Measurements from ENCODE around the gene C1QTNF8. TPM values are rescaled to one million over a fixed set of nuclear protein-coding genes. Genes with fewer than 3 reads are reported as not detected.

C1QTNF8 gene
- total and polyA plus RNA-seq, 4 donors = not detected

GRCh38 chr16:1135459-1135825 lies 39.4 kb upstream of the C1QTNF8 start:
- no peaks in the 10 kb centered on the region for H3K9me3 ChIP-seq (ENCODE audit: control insufficient read depth in 4 of 4, low read length in 3 of 4)
- 43% methylated on average over 3 of the region's 3 CpGs for WGBS
- H3K36me3 ChIP-seq (ENCODE audit: control insufficient read depth in 4 of 4, insufficient read depth in 3 of 4, low read depth in 1 of 4, low read length in 3 of 4) = no peaks in the 10 kb centered on the region
- H3K27me3 ChIP-seq (ENCODE audit: control insufficient read depth in 4 of 4, insufficient read depth in 4 of 4, low read length in 3 of 4) = no peaks in the 10 kb centered on the region
- TF ChIP-seq TAF1 (conservative IDR thresholded peaks at IDR 0.05) (no peak), JUND (IDR thresholded peaks at IDR 0.05) (no peak), REST (IDR thresholded peaks at IDR 0.05) (no peak), SP1 (IDR thresholded peaks at IDR 0.05) (no peak), RAD21 (IDR thresholded peaks at IDR 0.05) (no peak), HNF4G (IDR thresholded peaks at IDR 0.05) (no peak)
- TF ChIP-seq, protein P1, sequence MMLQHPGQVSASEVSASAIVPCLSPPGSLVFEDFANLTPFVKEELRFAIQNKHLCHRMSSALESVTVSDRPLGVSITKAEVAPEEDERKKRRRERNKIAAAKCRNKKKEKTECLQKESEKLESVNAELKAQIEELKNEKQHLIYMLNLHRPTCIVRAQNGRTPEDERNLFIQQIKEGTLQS (IDR thresholded peaks at IDR 0.05) = no peak
- H3K4me1 ChIP-seq (ENCODE audit: control insufficient read depth in 4 of 4, insufficient read depth in 4 of 4, low read length in 3 of 4) = peaks cover 12 to 48% (median 32%) of the 10 kb centered on the region in 4 donors
- no peak overlapping the region for H3K9ac ChIP-seq (ENCODE audit: low read depth in 1 of 2, low read length in 2 of 2)
- H3K27ac ChIP-seq (ENCODE audit: low read depth in 1 of 2, low read length in 2 of 2) = peak overlapping the region; percentile 73 to 80
- no peak for DNase-seq (ENCODE audit: low spot score)
- H3K4me3 ChIP-seq (ENCODE audit: low read depth in 1 of 3, low read length in 3 of 3) = no peak overlapping the region

DNA sequence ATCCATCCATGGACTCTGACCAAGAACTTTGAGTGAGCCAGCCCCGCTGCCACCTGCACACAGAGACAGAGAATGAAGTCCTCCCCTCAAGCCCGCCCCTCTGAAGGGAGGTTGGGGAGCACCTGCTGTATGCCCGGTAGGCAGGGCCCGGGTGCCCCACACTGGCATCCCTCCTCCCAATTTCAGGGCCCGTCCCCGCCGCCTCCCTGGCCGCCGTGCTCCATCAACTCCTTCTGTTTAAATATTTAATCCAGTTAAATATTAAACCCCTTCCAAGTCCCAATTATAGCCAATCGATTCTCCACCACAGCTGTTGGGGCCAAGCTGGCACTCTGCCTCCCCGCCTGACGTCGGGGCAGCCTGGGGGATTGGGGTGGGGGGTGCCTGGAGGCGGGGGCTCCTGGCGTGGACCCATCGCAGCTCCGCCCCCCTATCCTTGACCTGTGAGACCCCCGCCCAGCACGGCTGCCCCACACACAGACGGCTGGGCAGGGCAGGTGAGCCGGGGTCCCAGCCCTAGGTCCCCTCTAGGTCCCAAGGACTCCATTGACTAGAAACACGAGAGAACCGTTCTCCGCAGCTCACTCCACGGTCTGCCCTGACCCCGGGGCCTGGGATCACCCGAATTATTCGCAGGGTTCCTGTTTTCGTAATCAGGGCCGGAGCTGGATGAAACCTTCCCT lies 38.9 kb upstream of the C1QTNF8 start:
- 26% methylated on average over 30 of the region's 30 CpGs for WGBS
- H3K27me3 ChIP-seq (ENCODE audit: control insufficient read depth in 4 of 4, insufficient read depth in 4 of 4, low read length in 3 of 4) = no peaks in the 10 kb centered on the region
- no peak for TF ChIP-seq GABPA (IDR thresholded peaks at IDR 0.05 in 1 of 2, conservative IDR thresholded peaks at IDR 0.05 in 1 of 2)
- TF ChIP-seq HNF4A (conservative IDR thresholded peaks at IDR 0.05) = peak; percentile 7 to 17
- peak; percentile 2 to 9 for TF ChIP-seq RXRA (IDR thresholded peaks at IDR 0.05)
- peak; percentile 54 for TF ChIP-seq YY1 (IDR thresholded peaks at IDR 0.05)
- peaks cover 12 to 48% (median 32%) of the 10 kb centered on the region in 4 donors for H3K4me1 ChIP-seq (ENCODE audit: control insufficient read depth in 4 of 4, insufficient read depth in 4 of 4, low read length in 3 of 4)
- H3K27ac ChIP-seq (ENCODE audit: low read depth in 1 of 2, low read length in 2 of 2) = peak overlapping the region; percentile 73 to 80
- H3K4me3 ChIP-seq (ENCODE audit: low read depth in 1 of 3, low read length in 3 of 3) = peak overlapping the region in 1 of 3 donors; percentile 32
- H3K36me3 ChIP-seq (ENCODE audit: control insufficient read depth in 4 of 4, insufficient read depth in 3 of 4, low read depth in 1 of 4, low read length in 3 of 4) = no peaks in the 10 kb centered on the region
- no peaks in the 10 kb centered on the region for H3K9me3 ChIP-seq (ENCODE audit: control insufficient read depth in 4 of 4, low read length in 3 of 4)
- H3K9ac ChIP-seq (ENCODE audit: low read depth in 1 of 2, low read length in 2 of 2) = no peak overlapping the region
- no peak for DNase-seq (ENCODE audit: low spot score)

- DNase-seq (ENCODE audit: low spot score) = no peak
- Histone ChIP-seq H3K36me3 (ENCODE audit: control insufficient read depth in 4 of 4, insufficient read depth in 3 of 4, low read depth in 1 of 4, low read length in 3 of 4) (no peaks in the 10 kb centered on the region), H3K27me3 (ENCODE audit: control insufficient read depth in 4 of 4, insufficient read depth in 4 of 4, low read length in 3 of 4) (no peaks in the 10 kb centered on the region), H3K4me1 (ENCODE audit: control insufficient read depth in 4 of 4, insufficient read depth in 4 of 4, low read length in 3 of 4) (peaks cover 12 to 48% (median 32%) of the 10 kb centered on the region in 4 donors), H3K9me3 (ENCODE audit: control insufficient read depth in 4 of 4, low read length in 3 of 4) (no peaks in the 10 kb centered on the region), H3K27ac (ENCODE audit: low read depth in 1 of 2, low read length in 2 of 2) (no peak overlapping the region), H3K9ac (ENCODE audit: low read depth in 1 of 2, low read length in 2 of 2) (no peak overlapping the region), H3K4me3 (ENCODE audit: low read depth in 1 of 3, low read length in 3 of 3) (no peak overlapping the region)
- 45% methylated on average over 30 of the region's 30 CpGs for WGBS
- TF ChIP-seq HNF4A (conservative IDR thresholded peaks at IDR 0.05) (no peak), GABPA (IDR thresholded peaks at IDR 0.05 in 1 of 2, conservative IDR thresholded peaks at IDR 0.05 in 1 of 2) (no peak), RXRA (IDR thresholded peaks at IDR 0.05) (no peak), REST (IDR thresholded peaks at IDR 0.05) (no peak)
Measured at GRCh38 chr16:1133810-1134520, 37.9 kb upstream of the C1QTNF8 start.

Measured in liver (tissue), 9 donors.